GM10266 (cell line): ENCODE results near the gene CHTOP.
"Not testable (repeated sequence)": the region's sequence is repeated elsewhere in the genome, so short reads cannot be mapped to it uniquely, and the experiment has no call there.

Experiments
- DNase-seq: peaks from one replicate; pipeline ENCODE4 v3.0.0; 2012; ENCODE audit errors: extremely low spot score
- TF ChIP-seq, protein P1 (sequence below): IDR thresholded peaks from 2 replicates; pipeline ENCODE4 v1.5.1; 2012; ENCODE audit warnings: mild to moderate bottlenecking, low read depth; ENCODE audit not compliant: control insufficient read depth, insufficient read depth; ENCODE audit errors: missing control alignments

The CHTOP gene, protein sequence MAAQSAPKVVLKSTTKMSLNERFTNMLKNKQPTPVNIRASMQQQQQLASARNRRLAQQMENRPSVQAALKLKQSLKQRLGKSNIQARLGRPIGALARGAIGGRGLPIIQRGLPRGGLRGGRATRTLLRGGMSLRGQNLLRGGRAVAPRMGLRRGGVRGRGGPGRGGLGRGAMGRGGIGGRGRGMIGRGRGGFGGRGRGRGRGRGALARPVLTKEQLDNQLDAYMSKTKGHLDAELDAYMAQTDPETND

DNA sequence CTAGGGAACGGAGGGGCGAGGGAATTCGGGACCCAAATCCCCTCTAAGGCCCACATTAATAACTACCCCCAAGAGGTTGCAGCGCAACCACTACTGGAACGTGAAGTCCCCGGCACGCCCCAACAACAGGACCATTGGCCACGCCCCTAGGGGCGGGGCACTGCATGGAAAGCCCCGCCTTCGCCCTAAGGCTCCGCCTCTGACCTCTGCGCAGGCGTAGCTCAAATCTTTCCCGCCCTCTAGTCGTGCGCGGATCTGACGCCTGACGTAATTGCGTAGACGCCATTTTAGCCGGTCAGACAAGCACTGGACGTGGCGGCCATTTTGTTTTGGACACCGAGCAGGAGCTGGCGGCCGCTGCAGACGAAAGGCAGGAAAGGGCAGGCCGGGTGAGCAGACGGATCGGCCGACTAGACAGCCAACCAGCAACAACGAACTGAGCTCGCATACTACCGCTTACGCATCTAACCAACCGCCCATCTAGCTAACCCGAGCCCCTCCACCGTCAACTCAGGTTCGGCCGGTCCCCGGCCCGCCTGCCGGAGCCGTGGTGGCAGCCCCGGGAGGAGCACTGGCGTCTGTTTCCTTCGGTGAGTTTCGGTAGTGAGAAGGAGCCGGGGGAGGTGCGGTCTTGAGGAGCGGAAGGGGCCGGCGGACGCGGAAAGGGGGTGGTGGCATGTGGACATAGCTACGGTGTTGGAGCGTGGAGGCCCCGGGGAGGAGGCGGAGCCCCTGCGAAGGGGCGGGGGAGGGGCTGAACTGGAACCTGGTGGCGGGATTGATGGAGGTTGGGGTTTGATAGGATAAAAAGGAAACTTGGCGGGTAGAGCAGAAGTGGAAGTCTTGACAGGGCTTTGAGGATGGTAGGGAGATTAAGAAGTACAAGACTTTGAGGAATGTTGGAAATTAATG lies at the start of gene CHTOP:
Gene CHTOP (plus strand): TSS at position 313 of the 912 bp plus-strand sequence. CDS start 2,523 bp downstream, outside the sequence.
- TF ChIP-seq, protein P1, sequence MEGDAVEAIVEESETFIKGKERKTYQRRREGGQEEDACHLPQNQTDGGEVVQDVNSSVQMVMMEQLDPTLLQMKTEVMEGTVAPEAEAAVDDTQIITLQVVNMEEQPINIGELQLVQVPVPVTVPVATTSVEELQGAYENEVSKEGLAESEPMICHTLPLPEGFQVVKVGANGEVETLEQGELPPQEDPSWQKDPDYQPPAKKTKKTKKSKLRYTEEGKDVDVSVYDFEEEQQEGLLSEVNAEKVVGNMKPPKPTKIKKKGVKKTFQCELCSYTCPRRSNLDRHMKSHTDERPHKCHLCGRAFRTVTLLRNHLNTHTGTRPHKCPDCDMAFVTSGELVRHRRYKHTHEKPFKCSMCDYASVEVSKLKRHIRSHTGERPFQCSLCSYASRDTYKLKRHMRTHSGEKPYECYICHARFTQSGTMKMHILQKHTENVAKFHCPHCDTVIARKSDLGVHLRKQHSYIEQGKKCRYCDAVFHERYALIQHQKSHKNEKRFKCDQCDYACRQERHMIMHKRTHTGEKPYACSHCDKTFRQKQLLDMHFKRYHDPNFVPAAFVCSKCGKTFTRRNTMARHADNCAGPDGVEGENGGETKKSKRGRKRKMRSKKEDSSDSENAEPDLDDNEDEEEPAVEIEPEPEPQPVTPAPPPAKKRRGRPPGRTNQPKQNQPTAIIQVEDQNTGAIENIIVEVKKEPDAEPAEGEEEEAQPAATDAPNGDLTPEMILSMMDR: no peak
- DNase-seq: peak; percentile 92

DNA sequence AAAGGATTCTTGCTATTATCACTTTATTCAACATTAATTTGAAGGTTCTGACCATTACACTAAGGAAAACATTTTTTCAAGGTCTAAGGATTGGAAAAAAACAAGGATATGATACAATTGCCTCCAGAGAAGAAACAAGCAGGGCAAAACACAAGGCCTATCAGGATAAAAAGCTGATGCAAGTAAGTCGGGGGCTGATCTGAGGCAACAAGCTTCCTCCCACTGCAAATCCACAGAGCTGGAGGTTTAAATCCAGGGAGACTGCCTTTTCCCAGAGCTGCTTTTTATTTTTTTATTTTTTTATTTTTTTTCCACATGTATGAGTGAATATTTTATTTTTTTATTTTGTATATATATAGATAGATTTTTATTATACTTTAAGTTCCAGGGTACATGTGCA lies 48.9 kb upstream of the CHTOP start:
- DNase-seq: no peak
- TF ChIP-seq, protein P1: no peak

DNA sequence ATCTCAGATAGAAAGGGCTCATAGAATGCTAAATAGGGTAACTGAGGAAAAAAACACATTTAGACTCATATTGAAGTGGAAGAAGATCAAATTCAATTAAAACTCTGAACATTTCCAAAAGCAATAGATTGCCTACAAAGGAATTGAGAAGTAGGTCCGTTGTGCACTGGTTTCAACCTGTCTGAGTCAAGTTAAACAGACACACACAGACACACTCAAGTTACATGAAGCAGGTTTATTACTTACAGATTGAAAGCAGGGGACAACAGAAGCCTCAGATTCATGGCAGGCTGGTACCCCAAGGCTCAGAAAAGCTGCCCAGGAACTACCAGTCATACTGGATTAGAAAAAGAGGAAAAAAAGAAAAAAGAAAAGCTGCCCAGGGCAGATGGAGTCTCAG lies 47.5 kb upstream of the CHTOP start:
- DNase-seq: no peak
- TF ChIP-seq, protein P1: no peak

DNA sequence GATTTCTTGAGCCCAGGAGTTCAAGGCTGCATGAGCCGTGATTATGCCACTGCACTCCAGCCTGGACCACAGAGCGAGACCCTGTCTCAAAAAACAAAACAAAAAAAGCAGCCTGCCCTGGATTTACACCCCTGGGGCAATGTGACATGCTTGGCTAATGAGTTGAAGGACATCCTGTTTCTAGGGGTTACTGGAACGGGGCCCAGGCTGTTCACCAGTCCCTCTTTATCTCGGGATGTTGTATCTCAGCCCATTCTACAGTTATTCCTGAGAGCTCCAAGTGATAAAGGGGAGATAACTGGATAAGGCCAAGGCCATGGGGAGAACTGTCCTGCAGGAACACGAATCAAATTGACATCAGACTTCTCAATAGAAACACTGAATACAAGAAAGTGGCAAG lies 46.6 kb upstream of the CHTOP start:
- TF ChIP-seq, protein P1: no peak
- no peak for DNase-seq

DNA sequence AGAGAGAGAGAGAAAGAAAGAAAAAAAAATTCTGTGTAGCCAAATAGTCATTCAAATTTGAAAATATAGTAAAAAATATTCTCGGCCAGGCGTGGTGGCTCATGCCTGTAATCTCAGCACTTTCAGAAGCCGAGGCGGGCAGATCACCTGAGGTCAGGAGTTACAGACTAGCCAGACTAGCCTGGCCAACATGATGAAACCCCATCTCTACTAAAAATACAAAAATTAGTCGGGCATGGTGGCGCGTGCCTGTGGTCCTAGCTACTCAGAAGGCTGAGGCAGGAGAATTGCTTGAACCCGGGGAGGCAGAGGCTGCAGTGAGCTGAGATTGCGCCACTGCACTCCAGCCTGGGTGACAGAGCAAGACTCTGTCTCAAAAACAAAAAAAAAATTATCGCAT lies 45.8 kb upstream of the CHTOP start:
- DNase-seq: not testable (repeated sequence)

DNA sequence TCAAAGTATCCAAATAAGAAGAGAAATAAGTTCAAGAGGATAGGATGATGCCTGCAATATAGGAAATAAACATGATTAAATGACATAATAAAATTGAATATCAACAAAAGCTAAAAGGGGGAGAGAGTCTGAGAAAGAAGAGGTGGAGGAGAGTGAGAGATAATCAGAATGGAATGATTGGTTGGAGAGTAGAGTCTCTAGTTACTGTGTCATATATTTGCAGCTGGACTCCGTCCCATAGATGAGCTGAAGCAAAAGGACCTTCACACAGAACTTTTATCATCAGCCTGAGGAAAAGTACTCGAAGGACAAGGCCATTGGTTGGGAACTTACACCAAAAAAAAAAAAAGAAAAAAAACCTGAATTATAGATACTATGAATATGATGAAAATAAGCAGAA lies 45.4 kb upstream of the CHTOP start:
- DNase-seq: no peak
- TF ChIP-seq, protein P1: no peak

DNA sequence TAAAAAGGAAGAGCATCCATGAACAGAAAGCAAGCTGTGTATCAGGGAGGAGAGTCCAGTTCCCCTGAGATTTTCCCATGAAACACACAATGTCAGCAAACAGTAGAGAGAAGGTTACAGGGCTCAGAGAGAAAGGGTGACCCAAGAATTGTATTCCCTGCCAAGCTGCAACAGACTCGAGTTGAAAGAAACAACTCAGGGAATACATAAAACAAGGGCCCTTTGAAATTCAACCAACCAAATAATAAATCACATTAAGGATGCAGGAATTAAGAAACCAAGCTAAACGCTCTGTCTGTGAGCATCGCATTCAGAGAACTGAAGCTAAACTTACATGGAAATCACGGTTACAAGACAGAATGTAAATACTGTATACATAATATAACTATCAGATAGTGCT lies 41.1 kb upstream of the CHTOP start:
- DNase-seq: no peak
- TF ChIP-seq, protein P1: no peak
